ENCODE results near the gene MIPEP.

GRCh38 chr13:23767838-23768237 is 121.4 kb downstream of the MIPEP start:
- TF ChIP-seq, protein P1, sequence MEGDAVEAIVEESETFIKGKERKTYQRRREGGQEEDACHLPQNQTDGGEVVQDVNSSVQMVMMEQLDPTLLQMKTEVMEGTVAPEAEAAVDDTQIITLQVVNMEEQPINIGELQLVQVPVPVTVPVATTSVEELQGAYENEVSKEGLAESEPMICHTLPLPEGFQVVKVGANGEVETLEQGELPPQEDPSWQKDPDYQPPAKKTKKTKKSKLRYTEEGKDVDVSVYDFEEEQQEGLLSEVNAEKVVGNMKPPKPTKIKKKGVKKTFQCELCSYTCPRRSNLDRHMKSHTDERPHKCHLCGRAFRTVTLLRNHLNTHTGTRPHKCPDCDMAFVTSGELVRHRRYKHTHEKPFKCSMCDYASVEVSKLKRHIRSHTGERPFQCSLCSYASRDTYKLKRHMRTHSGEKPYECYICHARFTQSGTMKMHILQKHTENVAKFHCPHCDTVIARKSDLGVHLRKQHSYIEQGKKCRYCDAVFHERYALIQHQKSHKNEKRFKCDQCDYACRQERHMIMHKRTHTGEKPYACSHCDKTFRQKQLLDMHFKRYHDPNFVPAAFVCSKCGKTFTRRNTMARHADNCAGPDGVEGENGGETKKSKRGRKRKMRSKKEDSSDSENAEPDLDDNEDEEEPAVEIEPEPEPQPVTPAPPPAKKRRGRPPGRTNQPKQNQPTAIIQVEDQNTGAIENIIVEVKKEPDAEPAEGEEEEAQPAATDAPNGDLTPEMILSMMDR (IDR thresholded peaks at IDR 0.05; ENCODE audit: low read length) = no peak
- TF ChIP-seq EZH2 (IDR thresholded peaks at IDR 0.05; ENCODE audit: borderline replicate concordance, low read length) = no peak

Measured in OCI-LY1 (cell line).